Tibial nerve (tissue), 4 donors: Measurements from ENCODE around the gene CORO2A.

Experiments
- CTCF ChIP-seq, 5 experiments: fragments of 200-600 bp in 3 of 5; fragments of 450-650 bp in 2 of 5; sonication (generic) in 3 of 5; IDR thresholded peaks; one replicate each; pipeline ENCODE4 v1.5.1; 2016 to 2019; ENCODE audit warnings: antibody characterized with exemption in 5 of 5, mild to moderate bottlenecking in 3 of 5, moderate library complexity in 2 of 5
- EP300 ChIP-seq, 2 donors: sonication (generic); formaldehyde crosslinking; IDR thresholded peaks; one replicate each; pipeline ENCODE4 v1.6.1; 2017; ENCODE audit warnings: antibody characterized with exemption in 2 of 2, mild to moderate bottlenecking in 1 of 2
- POLR2A ChIP-seq, 2 donors: fragments of 450-650 bp; IDR thresholded peaks; one replicate each; pipeline ENCODE4 v1.6.1; 2017; ENCODE audit warnings: antibody characterized with exemption in 2 of 2, mild to moderate bottlenecking in 2 of 2, moderate library complexity in 2 of 2

- no peak for TF ChIP-seq CTCF (IDR thresholded peaks at IDR 0.05)
- TF ChIP-seq POLR2A (IDR thresholded peaks at IDR 0.05), result no peak
- no peak for TF ChIP-seq EP300 (IDR thresholded peaks at IDR 0.05)
These were observed 56.9 kb downstream of the CORO2A start for GRCh38 chr9:98135558-98135934.
